ENCODE data around the gene PDZRN3. TPM values are rescaled to one million over a fixed set of nuclear protein-coding genes. Genes with fewer than 3 reads are reported as not detected.

The PDZRN3 gene
- polyA plus RNA-seq, 1 of the 3 experiments (the other 2 are of a cell fraction) = 10.3 TPM

GRCh38 chr3:73383470-73384049 is 241.2 kb downstream of the PDZRN3 start:
- H3K27ac ChIP-seq (ENCODE audit: low read depth in 2 of 2, low read length in 1 of 2) = no peak overlapping the region
- H3F3A ChIP-seq (replicated peaks; ENCODE audit: insufficient read depth) = peaks cover 17% of the 10 kb centered on the region
- POLR2A ChIA-PET = no interaction called here
- TF ChIP-seq REST (IDR thresholded peaks at IDR 0.05; ENCODE audit: low read depth, low read length) (no peak), TAF1 (IDR thresholded peaks at IDR 0.05; ENCODE audit: borderline replicate concordance, low read depth, low read length) (no peak), PBX3 (IDR thresholded peaks at IDR 0.05) (no peak), EZH2phosphoT487 (IDR thresholded peaks at IDR 0.05; ENCODE audit: borderline replicate concordance, low read depth) (no peak), USF2 (IDR thresholded peaks at IDR 0.05; ENCODE audit: borderline replicate concordance, low read depth, low read length) (no peak), POLR2AphosphoS5 (IDR thresholded peaks at IDR 0.05; ENCODE audit: low read depth, low read length) (no peak), JUND (IDR thresholded peaks at IDR 0.05) (no peak)
- TF ChIP-seq, protein P1, sequence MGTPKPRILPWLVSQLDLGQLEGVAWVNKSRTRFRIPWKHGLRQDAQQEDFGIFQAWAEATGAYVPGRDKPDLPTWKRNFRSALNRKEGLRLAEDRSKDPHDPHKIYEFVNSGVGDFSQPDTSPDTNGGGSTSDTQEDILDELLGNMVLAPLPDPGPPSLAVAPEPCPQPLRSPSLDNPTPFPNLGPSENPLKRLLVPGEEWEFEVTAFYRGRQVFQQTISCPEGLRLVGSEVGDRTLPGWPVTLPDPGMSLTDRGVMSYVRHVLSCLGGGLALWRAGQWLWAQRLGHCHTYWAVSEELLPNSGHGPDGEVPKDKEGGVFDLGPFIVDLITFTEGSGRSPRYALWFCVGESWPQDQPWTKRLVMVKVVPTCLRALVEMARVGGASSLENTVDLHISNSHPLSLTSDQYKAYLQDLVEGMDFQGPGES (IDR thresholded peaks at IDR 0.05; ENCODE audit: low read depth, low read length) = no peak
- no peaks in the 10 kb centered on the region for H3K4me1 ChIP-seq (ENCODE audit: control insufficient read depth in 1 of 2, insufficient read depth in 2 of 2, low read depth in 1 of 2, low read length in 1 of 2)
- H3K79me2 ChIP-seq (ENCODE audit: insufficient read depth) = no peaks in the 10 kb centered on the region
- no peak overlapping the region for H3K4me2 ChIP-seq
- 95% methylated on average over 47 of the region's 47 CpGs for WGBS (ENCODE audit: low lambda C conversion rate)
- no peaks in the 10 kb centered on the region for H3K27me3 ChIP-seq (ENCODE audit: insufficient read depth)
- H3K4me3 ChIP-seq (ENCODE audit: low read depth in 2 of 2, low read length in 1 of 2) = no peak overlapping the region
- no peak overlapping the region for H3K9ac ChIP-seq
- H3K36me3 ChIP-seq (replicated peaks in 1 of 2; ENCODE audit: control insufficient read depth in 1 of 2, insufficient read depth in 2 of 2, low read length in 1 of 2) = peaks cover 37 to 57% of the 10 kb centered on the region in 2 experiments
- H3K9me3 ChIP-seq = no peaks in the 10 kb centered on the region
- DNase-seq = no peak
- H3K9me2 ChIP-seq = no peaks in the 10 kb centered on the region
- H4K20me1 ChIP-seq (ENCODE audit: insufficient read depth) = no peaks in the 10 kb centered on the region
- H2AFZ ChIP-seq (ENCODE audit: low read depth) = no peak overlapping the region
- CTCF ChIA-PET = interaction anchor here (0.9 kb wide), 1 partner anchor 48 kb away, joined by 3 read pairs; no protein-coding TSS in a partner anchor

DNA sequence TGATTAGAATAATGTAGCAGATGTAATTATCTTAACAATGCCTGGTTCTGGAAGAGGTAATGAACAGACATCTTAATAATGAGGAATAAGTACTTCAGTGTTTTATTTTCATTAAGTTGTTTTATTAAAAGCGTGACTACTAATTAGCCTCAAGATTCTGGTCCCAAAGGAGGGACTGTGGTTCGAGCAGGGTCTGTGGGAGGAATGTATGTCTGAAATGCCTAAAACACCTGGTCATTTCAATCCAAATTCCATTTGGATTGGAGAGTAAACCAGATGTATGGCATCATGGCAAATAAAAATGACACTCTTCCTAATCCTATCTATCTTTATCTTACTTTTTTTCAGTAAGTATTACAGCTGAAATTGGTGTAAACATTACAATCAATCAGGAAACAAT is 243.2 kb downstream of the PDZRN3 start:
- ChIA-PET CTCF (interaction anchor here (0.7 to 2.7 kb wide), 3 partner anchors 16 to 190 kb away, joined by 3 to 5 read pairs (median 4); no protein-coding TSS in a partner anchor), POLR2A (no interaction called here)
- Histone ChIP-seq H2AFZ (ENCODE audit: low read depth) (no peak overlapping the region), H3K4me1 (ENCODE audit: control insufficient read depth in 1 of 2, insufficient read depth in 2 of 2, low read depth in 1 of 2, low read length in 1 of 2) (no peaks in the 10 kb centered on the region), H3K9me2 (no peaks in the 10 kb centered on the region), H3K27ac (ENCODE audit: low read depth in 2 of 2, low read length in 1 of 2) (no peak overlapping the region), H3K9ac (no peak overlapping the region), H3K4me3 (ENCODE audit: low read depth in 2 of 2, low read length in 1 of 2) (no peak overlapping the region), H3K79me2 (ENCODE audit: insufficient read depth) (no peaks in the 10 kb centered on the region), H3K9me3 (no peaks in the 10 kb centered on the region), H3K36me3 (replicated peaks in 1 of 2; ENCODE audit: control insufficient read depth in 1 of 2, insufficient read depth in 2 of 2, low read length in 1 of 2) (peaks cover 23 to 43% of the 10 kb centered on the region in 2 experiments), H3F3A (replicated peaks; ENCODE audit: insufficient read depth) (peaks cover 17% of the 10 kb centered on the region), H3K4me2 (no peak overlapping the region), H3K27me3 (ENCODE audit: insufficient read depth) (no peaks in the 10 kb centered on the region), H4K20me1 (ENCODE audit: insufficient read depth) (no peaks in the 10 kb centered on the region)
- no peak for TF ChIP-seq NRF1 (IDR thresholded peaks at IDR 0.05; ENCODE audit: low read depth, low read length)
- TF ChIP-seq REST (IDR thresholded peaks at IDR 0.05; ENCODE audit: low read depth, low read length) = no peak
- no peak for TF ChIP-seq PBX3 (IDR thresholded peaks at IDR 0.05)
- no peak for TF ChIP-seq RFX5 (IDR thresholded peaks at IDR 0.05; ENCODE audit: low read length)
- no peak for TF ChIP-seq JUND (IDR thresholded peaks at IDR 0.05)
- TF ChIP-seq POLR2AphosphoS5 (IDR thresholded peaks at IDR 0.05; ENCODE audit: low read depth, low read length) = no peak
- WGBS (ENCODE audit: low lambda C conversion rate) = 76% methylated on average over 2 of the region's 2 CpGs
- DNase-seq = no peak

All from SK-N-SH (cell line).